Kidney epithelial cell (primary cell): Measurements from ENCODE around the gene ASCC3. TPM values are rescaled to one million over a fixed set of nuclear protein-coding genes. Genes with fewer than 3 reads are reported as not detected.

Source experiments
- DNase-seq: peaks from one replicate; pipeline ENCODE4 v3.0.0-alpha.2; 2010; ENCODE audit warnings: low read depth
- H3K27me3 ChIP-seq: 2 replicates; pipeline ENCODE4 v1.6.0; 2011; ENCODE audit warnings: low read length; ENCODE audit not compliant: control insufficient read depth, insufficient read depth
- H3K36me3 ChIP-seq: 2 replicates; pipeline ENCODE4 v1.5.1; 2011; ENCODE audit warnings: low read length; ENCODE audit not compliant: control insufficient read depth, insufficient read depth
- H3K4me3 ChIP-seq: 2 replicates; pipeline ENCODE4 v1.5.1; 2011; ENCODE audit warnings: low read depth, mild to moderate bottlenecking, control low read depth, low read length
- total RNA-seq: library from RNA; depleted of rRNA; stranded (reverse); fragments of >200 nt; gene quantifications from 2 replicates; pipeline ENCODE4 v1.2.3, GENCODE V29; 2015
- TF ChIP-seq, protein P1 (sequence below): IDR thresholded peaks from 2 replicates; pipeline ENCODE4 v1.5.1; 2011; ENCODE audit warnings: mild to moderate bottlenecking, moderate library complexity, low read length, control low read depth, inconsistent platforms; ENCODE audit not compliant: insufficient read depth, poor library complexity, severe bottlenecking

Gene ASCC3
- total RNA-seq, 1 donor from 2014 or later = 41.9 TPM

DNA sequence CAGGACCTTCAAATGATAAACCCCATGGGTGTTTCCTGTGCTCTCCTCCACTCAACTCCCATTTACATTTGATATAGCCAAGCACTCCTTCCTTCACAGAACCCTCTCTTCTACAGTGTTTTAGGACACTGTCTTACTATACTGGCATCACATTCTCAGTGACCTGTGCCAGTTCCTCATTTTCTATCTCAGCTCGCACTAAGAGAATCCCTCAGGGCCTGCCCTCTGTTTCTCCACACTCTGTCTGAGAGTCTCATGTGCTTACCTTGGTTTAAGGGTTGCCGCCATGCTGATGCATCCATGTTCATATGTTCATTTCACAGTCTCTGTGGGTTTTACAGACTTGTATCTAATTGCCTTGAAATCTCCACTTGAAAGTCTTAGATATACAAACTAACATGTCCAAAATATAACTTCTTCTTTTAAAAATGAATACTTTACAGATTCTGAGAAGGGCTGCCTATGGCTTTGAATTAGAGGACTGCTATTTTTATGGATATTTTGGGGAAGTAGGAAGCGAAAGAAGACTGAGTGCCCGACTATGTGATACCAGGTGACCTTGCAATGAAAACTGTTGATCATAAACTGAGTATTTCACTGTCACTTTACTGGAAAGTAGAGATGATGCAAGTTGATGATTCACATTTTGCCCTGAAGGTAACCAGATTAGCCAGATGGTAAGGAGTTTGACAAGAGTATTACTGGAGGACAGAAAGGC lies 263.3 kb downstream of the ASCC3 start:
- TF ChIP-seq, protein P1, sequence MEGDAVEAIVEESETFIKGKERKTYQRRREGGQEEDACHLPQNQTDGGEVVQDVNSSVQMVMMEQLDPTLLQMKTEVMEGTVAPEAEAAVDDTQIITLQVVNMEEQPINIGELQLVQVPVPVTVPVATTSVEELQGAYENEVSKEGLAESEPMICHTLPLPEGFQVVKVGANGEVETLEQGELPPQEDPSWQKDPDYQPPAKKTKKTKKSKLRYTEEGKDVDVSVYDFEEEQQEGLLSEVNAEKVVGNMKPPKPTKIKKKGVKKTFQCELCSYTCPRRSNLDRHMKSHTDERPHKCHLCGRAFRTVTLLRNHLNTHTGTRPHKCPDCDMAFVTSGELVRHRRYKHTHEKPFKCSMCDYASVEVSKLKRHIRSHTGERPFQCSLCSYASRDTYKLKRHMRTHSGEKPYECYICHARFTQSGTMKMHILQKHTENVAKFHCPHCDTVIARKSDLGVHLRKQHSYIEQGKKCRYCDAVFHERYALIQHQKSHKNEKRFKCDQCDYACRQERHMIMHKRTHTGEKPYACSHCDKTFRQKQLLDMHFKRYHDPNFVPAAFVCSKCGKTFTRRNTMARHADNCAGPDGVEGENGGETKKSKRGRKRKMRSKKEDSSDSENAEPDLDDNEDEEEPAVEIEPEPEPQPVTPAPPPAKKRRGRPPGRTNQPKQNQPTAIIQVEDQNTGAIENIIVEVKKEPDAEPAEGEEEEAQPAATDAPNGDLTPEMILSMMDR = no peak
- Histone ChIP-seq H3K27me3 (no peaks in the 10 kb centered on the region), H3K4me3 (no peak overlapping the region), H3K36me3 (no peaks in the 10 kb centered on the region)
- DNase-seq = peak; percentile 2

- H3K27me3 ChIP-seq = no peaks in the 10 kb centered on the region
- H3K36me3 ChIP-seq = no peaks in the 10 kb centered on the region
- H3K4me3 ChIP-seq = no peak overlapping the region
- TF ChIP-seq, protein P1 = no peak
- DNase-seq = no peak
Observed at GRCh38 chr6:100614933-100615332, 266.2 kb downstream of the ASCC3 start.

DNA sequence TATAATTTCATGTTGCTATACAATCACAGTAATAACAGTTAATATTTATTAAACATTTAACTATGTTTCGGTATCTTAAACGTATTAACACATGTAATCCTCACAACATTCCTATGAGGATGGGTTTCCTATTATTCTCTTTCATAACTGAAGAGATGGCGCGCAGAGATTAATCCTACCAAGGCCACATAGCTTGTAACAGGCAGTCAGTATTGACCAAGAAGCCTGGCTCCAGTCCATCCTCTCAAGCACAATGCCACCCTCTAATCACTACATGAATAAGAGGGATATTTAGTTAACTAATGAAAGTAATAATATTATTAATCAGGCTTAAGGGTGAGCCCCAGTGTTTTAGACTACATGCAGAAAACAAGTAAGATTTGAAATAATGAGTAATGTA lies 266.7 kb downstream of the ASCC3 start:
- Histone ChIP-seq H3K27me3 (no peaks in the 10 kb centered on the region), H3K4me3 (no peak overlapping the region), H3K36me3 (no peaks in the 10 kb centered on the region)
- no peak for DNase-seq
- TF ChIP-seq, protein P1 = no peak

- no peaks in the 10 kb centered on the region for H3K36me3 ChIP-seq
- no peak overlapping the region for H3K4me3 ChIP-seq
- TF ChIP-seq, protein P1 = no peak
- no peak for DNase-seq
- H3K27me3 ChIP-seq = no peaks in the 10 kb centered on the region
Observed at GRCh38 chr6:100613656-100614055, 267.5 kb downstream of the ASCC3 start.

DNA sequence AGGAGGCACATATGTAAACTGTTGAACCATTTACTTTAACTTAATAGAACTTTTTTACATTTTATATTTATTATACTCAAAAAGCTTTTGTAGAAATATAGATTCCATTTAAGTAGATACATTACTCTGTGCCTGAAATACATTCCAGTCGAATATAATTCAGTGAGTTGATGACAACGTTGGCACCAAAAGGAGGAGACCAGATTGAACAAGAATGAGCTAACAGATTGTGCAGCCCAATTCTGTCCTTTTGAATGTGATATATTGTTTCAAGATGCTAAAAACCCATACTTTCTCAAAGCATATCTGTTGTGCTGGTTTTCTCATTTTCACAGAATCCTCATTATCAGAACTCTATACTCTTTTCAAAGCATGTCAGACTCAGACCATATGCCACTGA lies 269.0 kb downstream of the ASCC3 start:
- no peaks in the 10 kb centered on the region for H3K36me3 ChIP-seq
- TF ChIP-seq, protein P1 = no peak
- H3K27me3 ChIP-seq = no peaks in the 10 kb centered on the region
- DNase-seq = no peak
- H3K4me3 ChIP-seq = no peak overlapping the region
